Panc1 (cell line): ENCODE data around the gene SELENBP1. TPM values are rescaled to one million over a fixed set of nuclear protein-coding genes. Genes with fewer than 3 reads are reported as not detected.
A peak's percentile ranks its signal among the peaks of the same experiment; 100 is the strongest.

Source experiments
- ATAC-seq: fragments of 200-7000 bp; cut with Tn5 transposase; 2 replicates; pipeline ENCODE4 v1.9.1; 2020; ENCODE audit warnings: mild to moderate bottlenecking, moderate library complexity
- BruUV-seq: library from RNA; stranded (reverse); fragments of 400-500 nt; replicated peaks from 2 replicates; lab custom pipeline; 2021; lab: Mats Ljungman, UMichigan
- CTCF ChIA-PET: fragments of 300-600 bp; sonication (Branson Sonifier 250); formaldehyde crosslinking; loops from one replicate; lab custom pipeline; 2022; ENCODE audit warnings: antibody characterized with exemption; lab: Charles Lee
- POLR2A ChIA-PET: fragments of 300-600 bp; sonication (Branson Sonifier 250); formaldehyde crosslinking; loops from one replicate; lab custom pipeline; 2022; ENCODE audit warnings: antibody characterized with exemption; lab: Charles Lee
- DNase-seq: peaks from one replicate; pipeline ENCODE4 v3.0.0-alpha.2; 2010; ENCODE audit warnings: low read depth, low spot score
- H3K27ac ChIP-seq: 2 replicates; pipeline ENCODE4 v1.5.1; 2011; ENCODE audit warnings: mild to moderate bottlenecking, low read length, inconsistent platforms
- H3K27me3 ChIP-seq: fragments of 200-500 bp; sonication (Bioruptor generic); 2 replicates; pipeline ENCODE4 v1.6.0; 2014; ENCODE audit warnings: low read length, inconsistent platforms; ENCODE audit not compliant: control insufficient read depth, insufficient read depth
- H3K36me3 ChIP-seq: fragments of 200-500 bp; sonication (Bioruptor generic); 2 replicates; pipeline ENCODE4 v1.5.1; 2014; ENCODE audit warnings: inconsistent platforms, mild to moderate bottlenecking, low read length, moderate library complexity; ENCODE audit not compliant: control insufficient read depth, insufficient read depth
- H3K4me1 ChIP-seq: 2 replicates; pipeline ENCODE4 v1.5.1; 2011; ENCODE audit warnings: inconsistent platforms, mild to moderate bottlenecking, low read length, moderate library complexity; ENCODE audit not compliant: control insufficient read depth, insufficient read depth
- H3K4me3 ChIP-seq, 2 experiments: 2 replicates each; pipeline ENCODE4 v1.5.1; 2011 to 2012; ENCODE audit warnings: low read depth in 2 of 2, low read length in 2 of 2, mild to moderate bottlenecking in 2 of 2, inconsistent platforms in 1 of 2, moderate library complexity in 1 of 2
- H3K9me3 ChIP-seq: fragments of 200-500 bp; sonication (Bioruptor generic); 2 replicates; pipeline ENCODE4 v1.5.1; 2014; ENCODE audit warnings: low read depth, mild to moderate bottlenecking, inconsistent platforms, low read length, moderate library complexity; ENCODE audit not compliant: control insufficient read depth, insufficient read depth
- CTCF ChIP-seq: fragments of 450-650 bp; IDR thresholded peaks from 2 replicates; pipeline ENCODE4 v1.5.1; 2017; ENCODE audit warnings: mild to moderate bottlenecking
- POLR2AphosphoS5 ChIP-seq: IDR thresholded peaks from 2 replicates; pipeline ENCODE4 v1.6.1; 2012; ENCODE audit warnings: mild to moderate bottlenecking, low read depth, low read length, moderate library complexity
- REST ChIP-seq, 2 experiments: IDR thresholded peaks; 2 replicates each; pipeline ENCODE4 v1.6.1; 2011 to 2012; ENCODE audit warnings: low read depth in 2 of 2, control low read depth in 1 of 2, low read length in 1 of 2, mild to moderate bottlenecking in 1 of 2, moderate library complexity in 1 of 2; ENCODE audit not compliant: insufficient read depth in 1 of 2
- SIN3A ChIP-seq: IDR thresholded peaks from 2 replicates; pipeline ENCODE4 v1.6.1; 2012; ENCODE audit warnings: low read depth, mild to moderate bottlenecking, low read length, moderate library complexity, borderline replicate concordance; ENCODE audit not compliant: insufficient read depth
- TCF7L2 ChIP-seq: IDR thresholded peaks from 2 replicates; pipeline ENCODE4 v1.6.1; 2011; ENCODE audit warnings: mild to moderate bottlenecking, low read depth, low read length, inconsistent platforms
- in situ Hi-C: cut with HindIII; loops from 2 replicates; pipeline ENCODE4 v1.10.0; 2016; ENCODE audit warnings: low sequenced_read_pairs, low pct_unique_long_range_greater_than_20kb
- intact Hi-C: fragments of 100-400 bp; cut with micrococcal nuclease; formaldehyde crosslinking; loops from one replicate; pipeline ENCODE4 v1.10.0; 2022; ENCODE audit not compliant: unreplicated experiment
- total RNA-seq: library from RNA; stranded (reverse); gene quantifications from one replicate; pipeline ENCODE4 v1.2.1, GENCODE V29; 2021; ENCODE audit not compliant: unreplicated experiment

Gene SELENBP1
- total RNA-seq, 1 experiment from 2014 or later = 5.9 TPM

GRCh38 chr1:151347523-151348246 lies 24.8 kb downstream of the SELENBP1 start:
- ChIA-PET POLR2A (interaction anchor here (0.7 kb wide), 1 partner anchor 55 kb away, joined by 3 read pairs; no protein-coding TSS in a partner anchor), CTCF (no interaction called here)
- no peak for ATAC-seq
- DNase-seq = no peak
- Histone ChIP-seq H3K4me1 (peaks cover 13% of the 10 kb centered on the region; the same call in 1 of the 2 replicates), H3K4me3 (peak overlapping the region; percentile 84 to 91), H3K27me3 (no peaks in the 10 kb centered on the region), H3K9me3 (peaks cover 6% of the 10 kb centered on the region; the same call in 1 of the 2 replicates), H3K27ac (peak overlapping the region; percentile 93), H3K36me3 (peaks cover 8% of the 10 kb centered on the region)
- TF ChIP-seq TCF7L2 (no peak), SIN3A (no peak), POLR2AphosphoS5 (no peak), REST (IDR thresholded peaks at IDR 0.05; ENCODE audit: insufficient read depth in 1 of 2, low read depth in 2 of 2, low read length in 1 of 2) (no peak), CTCF (no peak)
- TSS peak; percentile 61 for BruUV-seq
- intact Hi-C loops = loop anchor here (1.0 kb wide), 1 partner anchor 33 kb away; no protein-coding TSS in a partner anchor
- in situ Hi-C loops = no loop called here

GRCh38 chr1:151346769-151347522 lies 25.6 kb downstream of the SELENBP1 start, which contains the start of gene RFX5:
TSS of gene RFX5 (minus strand) at chr1:151347252. CDS start at chr1:151346320, 932 bp downstream.
- H3K4me1 ChIP-seq = peaks cover 13% of the 10 kb centered on the region; the same call in 1 of the 2 replicates
- DNase-seq (peak; percentile 95), ATAC-seq (peak; percentile 99)
- intact Hi-C loops (loop anchor here (1.0 kb wide), 1 partner anchor 33 kb away; no protein-coding TSS in a partner anchor), in situ Hi-C loops (no loop called here)
- H3K27me3 ChIP-seq = no peaks in the 10 kb centered on the region
- H3K27ac ChIP-seq = peak within 1 kb of the TSS; percentile 93
- H3K4me3 ChIP-seq = peak within 1 kb of the TSS; percentile 84 to 91
- no peak for TF ChIP-seq SIN3A
- peak; percentile 72 for TF ChIP-seq POLR2AphosphoS5
- no peak for TF ChIP-seq CTCF
- H3K36me3 ChIP-seq = peaks cover 8% of the 10 kb centered on the region
- peaks cover 2% of the 10 kb centered on the region; the same call in 1 of the 2 replicates for H3K9me3 ChIP-seq
- POLR2A ChIA-PET = interaction anchor here (0.6 kb wide), 1 partner anchor 66 kb away, joined by 3 read pairs; no protein-coding TSS in a partner anchor
- CTCF ChIA-PET = no interaction called here
- no TSS peak for BruUV-seq
